B cell (primary cell): ENCODE results near the gene HDAC7.

ENCODE experiments used
- EZH2 ChIP-seq: IDR thresholded peaks from 2 replicates; pipeline ENCODE4 v1.6.1; 2012; ENCODE audit warnings: borderline replicate concordance, low read depth, mild to moderate bottlenecking, moderate library complexity, low read length; ENCODE audit not compliant: insufficient read depth, poor library complexity, severe bottlenecking
- TF ChIP-seq, protein P1 (sequence below): fragments of 200-600 bp; IDR thresholded peaks from one replicate; pipeline ENCODE4 v1.8.0; 2022; ENCODE audit warnings: antibody characterized with exemption, mild to moderate bottlenecking

DNA sequence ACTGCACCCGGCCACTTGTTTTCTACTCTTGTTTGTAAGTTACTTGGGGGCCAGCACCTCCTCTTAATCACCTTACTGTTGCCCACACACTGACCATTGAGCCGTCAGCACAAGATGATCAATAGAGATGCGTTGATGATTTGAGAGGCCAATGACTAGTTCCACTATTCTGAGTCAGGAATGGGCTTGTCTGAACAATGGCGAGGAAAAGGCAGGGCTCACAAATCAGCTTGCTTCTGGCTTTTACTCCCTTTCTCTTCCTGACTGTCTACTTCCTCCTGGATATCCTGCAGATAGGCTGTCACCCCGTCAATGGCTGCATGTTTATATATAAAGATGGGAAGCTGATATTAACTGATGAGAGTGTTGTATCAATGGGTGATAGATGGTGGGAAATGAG is 29.1 kb upstream of the HDAC7 start:
- TF ChIP-seq, protein P1, sequence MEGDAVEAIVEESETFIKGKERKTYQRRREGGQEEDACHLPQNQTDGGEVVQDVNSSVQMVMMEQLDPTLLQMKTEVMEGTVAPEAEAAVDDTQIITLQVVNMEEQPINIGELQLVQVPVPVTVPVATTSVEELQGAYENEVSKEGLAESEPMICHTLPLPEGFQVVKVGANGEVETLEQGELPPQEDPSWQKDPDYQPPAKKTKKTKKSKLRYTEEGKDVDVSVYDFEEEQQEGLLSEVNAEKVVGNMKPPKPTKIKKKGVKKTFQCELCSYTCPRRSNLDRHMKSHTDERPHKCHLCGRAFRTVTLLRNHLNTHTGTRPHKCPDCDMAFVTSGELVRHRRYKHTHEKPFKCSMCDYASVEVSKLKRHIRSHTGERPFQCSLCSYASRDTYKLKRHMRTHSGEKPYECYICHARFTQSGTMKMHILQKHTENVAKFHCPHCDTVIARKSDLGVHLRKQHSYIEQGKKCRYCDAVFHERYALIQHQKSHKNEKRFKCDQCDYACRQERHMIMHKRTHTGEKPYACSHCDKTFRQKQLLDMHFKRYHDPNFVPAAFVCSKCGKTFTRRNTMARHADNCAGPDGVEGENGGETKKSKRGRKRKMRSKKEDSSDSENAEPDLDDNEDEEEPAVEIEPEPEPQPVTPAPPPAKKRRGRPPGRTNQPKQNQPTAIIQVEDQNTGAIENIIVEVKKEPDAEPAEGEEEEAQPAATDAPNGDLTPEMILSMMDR, result no peak
- no peak for TF ChIP-seq EZH2
